HepG2 (cell line): Measurements from ENCODE around the gene ZAR1L. TPM values are rescaled to one million over a fixed set of nuclear protein-coding genes. Genes with fewer than 3 reads are reported as not detected.

Experiments
- HMG20A ChIP-seq: IDR thresholded peaks from 2 replicates; pipeline ENCODE4 v1.6.1; 2016; ENCODE audit warnings: borderline replicate concordance
- MYC ChIP-seq: sonication (generic); formaldehyde crosslinking; IDR thresholded peaks from 2 replicates; pipeline ENCODE4 v1.9.0; 2021; ENCODE audit warnings: missing genetic modification reagents, borderline replicate concordance
- PTBP1 ChIP-seq: fragments of 200-400 bp; formaldehyde crosslinking; IDR thresholded peaks from 2 replicates; pipeline ENCODE4 v1.6.1; 2018; ENCODE audit warnings: low read length, low read depth; ENCODE audit not compliant: poor library complexity, severe bottlenecking
- RAD21 ChIP-seq: fragments of 450-650 bp; formaldehyde crosslinking; IDR thresholded peaks from 2 replicates; pipeline ENCODE4 v1.5.0; 2020; ENCODE audit warnings: mild to moderate bottlenecking
- RFXANK ChIP-seq: IDR thresholded peaks from 2 replicates; pipeline ENCODE4 v1.6.1; 2016
- SALL1 ChIP-seq: sonication (generic); formaldehyde crosslinking; IDR thresholded peaks from 2 replicates; pipeline ENCODE4 v1.8.0; 2022; ENCODE audit warnings: mild to moderate bottlenecking, missing genetic modification reagents
- ZBTB21 ChIP-seq: sonication (generic); formaldehyde crosslinking; IDR thresholded peaks from 2 replicates; pipeline ENCODE4 v1.4.0; 2020; ENCODE audit warnings: missing genetic modification reagents
- ZFP36L1 ChIP-seq: sonication (generic); formaldehyde crosslinking; IDR thresholded peaks from 2 replicates; pipeline ENCODE4 v1.8.0; 2022; ENCODE audit warnings: mild to moderate bottlenecking, missing genetic modification reagents, moderate library complexity
- ZNF263 ChIP-seq: sonication (generic); formaldehyde crosslinking; IDR thresholded peaks from 2 replicates; pipeline ENCODE4 v1.4.0; 2020; ENCODE audit warnings: missing genetic modification reagents
- ZNF335 ChIP-seq: sonication (generic); formaldehyde crosslinking; IDR thresholded peaks from 2 replicates; pipeline ENCODE4 v1.4.0; 2020; ENCODE audit warnings: missing genetic modification reagents
- ZNF550 ChIP-seq: sonication (generic); formaldehyde crosslinking; IDR thresholded peaks from 2 replicates; pipeline ENCODE4 v1.4.0; 2020; ENCODE audit warnings: mild to moderate bottlenecking, missing genetic modification reagents, borderline replicate concordance
- ZNF616 ChIP-seq: sonication (generic); formaldehyde crosslinking; IDR thresholded peaks from 2 replicates; pipeline ENCODE4 v1.5.0; 2020; ENCODE audit warnings: low read depth, mild to moderate bottlenecking, missing genetic modification reagents
- ZNF790 ChIP-seq: sonication (generic); formaldehyde crosslinking; IDR thresholded peaks from 2 replicates; pipeline ENCODE4 v1.8.0; 2022; ENCODE audit warnings: missing genetic modification reagents, mild to moderate bottlenecking, borderline replicate concordance
- polyA plus RNA-seq, 8 experiments: library from polyadenylated mRNA; depleted of rRNA in 3 of 8; stranded (reverse) in 7 of 8; unstranded in 1 of 8; fragments of >200 nt; fragmentation: Illumina TruSeq in 4 of 8; extraction: Trizol in 4 of 8; gene quantifications; 2 replicates each; pipeline versions ENCODE4 v1.2.1 to v1.2.3, GENCODE V29; 2011 to 2016; ENCODE audit warnings: low read depth in 4 of 8, missing spikeins in 1 of 8, mixed read lengths in 1 of 8; ENCODE audit not compliant: insufficient read depth in 1 of 8
- total RNA-seq, 5 experiments: library from RNA; depleted of rRNA; stranded (reverse); fragments of >200 nt; fragmentation: Illumina TruSeq; extraction: Trizol; gene quantifications; 2 replicates each; pipeline ENCODE4 v1.2.3, GENCODE V29; 2016; ENCODE audit warnings: low read depth in 1 of 5
- TF ChIP-seq, protein P1 (sequence below): sonication (generic); formaldehyde crosslinking; IDR thresholded peaks from 2 replicates; pipeline ENCODE4 v1.5.1; 2020; ENCODE audit warnings: mild to moderate bottlenecking, missing genetic modification reagents, borderline replicate concordance
- TF ChIP-seq, protein P2 (sequence below): sonication (generic); formaldehyde crosslinking; IDR thresholded peaks from 2 replicates; pipeline ENCODE4 v1.9.0; 2022; ENCODE audit warnings: low read depth, missing genetic modification reagents
- TF ChIP-seq, protein P3 (sequence below): sonication (generic); formaldehyde crosslinking; IDR thresholded peaks from 2 replicates; pipeline ENCODE4 v1.5.0; 2020; ENCODE audit warnings: mild to moderate bottlenecking, missing genetic modification reagents
- TF ChIP-seq, protein P4 (sequence below), 2 experiments: sonication (generic) in 1 of 2; formaldehyde crosslinking in 1 of 2; IDR thresholded peaks; 2 replicates each; pipeline versions ENCODE4 v1.5.1 to v1.6.1; 2011 to 2020; ENCODE audit warnings: borderline replicate concordance in 1 of 2, low read depth in 1 of 2, low read length in 1 of 2, mild to moderate bottlenecking in 1 of 2, missing genetic modification reagents in 1 of 2, moderate library complexity in 1 of 2

The ZAR1L gene
- total and polyA plus RNA-seq, 2 of the 13 experiments (the other 11 are each of a cell fraction or from before 2014, with no cell fraction given): 0.09 TPM; not detected in 1

DNA sequence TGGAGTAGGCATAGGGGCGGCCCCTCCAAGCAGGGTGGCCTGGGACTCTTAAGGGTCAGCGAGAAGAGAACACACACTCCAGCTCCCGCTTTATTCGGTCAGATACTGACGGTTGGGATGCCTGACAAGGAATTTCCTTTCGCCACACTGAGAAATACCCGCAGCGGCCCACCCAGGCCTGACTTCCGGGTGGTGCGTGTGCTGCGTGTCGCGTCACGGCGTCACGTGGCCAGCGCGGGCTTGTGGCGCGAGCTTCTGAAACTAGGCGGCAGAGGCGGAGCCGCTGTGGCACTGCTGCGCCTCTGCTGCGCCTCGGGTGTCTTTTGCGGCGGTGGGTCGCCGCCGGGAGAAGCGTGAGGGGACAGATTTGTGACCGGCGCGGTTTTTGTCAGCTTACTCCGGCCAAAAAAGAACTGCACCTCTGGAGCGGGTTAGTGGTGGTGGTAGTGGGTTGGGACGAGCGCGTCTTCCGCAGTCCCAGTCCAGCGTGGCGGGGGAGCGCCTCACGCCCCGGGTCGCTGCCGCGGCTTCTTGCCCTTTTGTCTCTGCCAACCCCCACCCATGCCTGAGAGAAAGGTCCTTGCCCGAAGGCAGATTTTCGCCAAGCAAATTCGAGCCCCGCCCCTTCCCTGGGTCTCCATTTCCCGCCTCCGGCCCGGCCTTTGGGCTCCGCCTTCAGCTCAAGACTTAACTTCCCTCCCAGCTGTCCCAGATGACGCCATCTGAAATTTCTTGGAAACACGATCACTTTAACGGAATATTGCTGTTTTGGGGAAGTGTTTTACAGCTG lies at the start of gene ZAR1L, which contains the start of gene BRCA2 (continued):
- TF ChIP-seq, protein P1, sequence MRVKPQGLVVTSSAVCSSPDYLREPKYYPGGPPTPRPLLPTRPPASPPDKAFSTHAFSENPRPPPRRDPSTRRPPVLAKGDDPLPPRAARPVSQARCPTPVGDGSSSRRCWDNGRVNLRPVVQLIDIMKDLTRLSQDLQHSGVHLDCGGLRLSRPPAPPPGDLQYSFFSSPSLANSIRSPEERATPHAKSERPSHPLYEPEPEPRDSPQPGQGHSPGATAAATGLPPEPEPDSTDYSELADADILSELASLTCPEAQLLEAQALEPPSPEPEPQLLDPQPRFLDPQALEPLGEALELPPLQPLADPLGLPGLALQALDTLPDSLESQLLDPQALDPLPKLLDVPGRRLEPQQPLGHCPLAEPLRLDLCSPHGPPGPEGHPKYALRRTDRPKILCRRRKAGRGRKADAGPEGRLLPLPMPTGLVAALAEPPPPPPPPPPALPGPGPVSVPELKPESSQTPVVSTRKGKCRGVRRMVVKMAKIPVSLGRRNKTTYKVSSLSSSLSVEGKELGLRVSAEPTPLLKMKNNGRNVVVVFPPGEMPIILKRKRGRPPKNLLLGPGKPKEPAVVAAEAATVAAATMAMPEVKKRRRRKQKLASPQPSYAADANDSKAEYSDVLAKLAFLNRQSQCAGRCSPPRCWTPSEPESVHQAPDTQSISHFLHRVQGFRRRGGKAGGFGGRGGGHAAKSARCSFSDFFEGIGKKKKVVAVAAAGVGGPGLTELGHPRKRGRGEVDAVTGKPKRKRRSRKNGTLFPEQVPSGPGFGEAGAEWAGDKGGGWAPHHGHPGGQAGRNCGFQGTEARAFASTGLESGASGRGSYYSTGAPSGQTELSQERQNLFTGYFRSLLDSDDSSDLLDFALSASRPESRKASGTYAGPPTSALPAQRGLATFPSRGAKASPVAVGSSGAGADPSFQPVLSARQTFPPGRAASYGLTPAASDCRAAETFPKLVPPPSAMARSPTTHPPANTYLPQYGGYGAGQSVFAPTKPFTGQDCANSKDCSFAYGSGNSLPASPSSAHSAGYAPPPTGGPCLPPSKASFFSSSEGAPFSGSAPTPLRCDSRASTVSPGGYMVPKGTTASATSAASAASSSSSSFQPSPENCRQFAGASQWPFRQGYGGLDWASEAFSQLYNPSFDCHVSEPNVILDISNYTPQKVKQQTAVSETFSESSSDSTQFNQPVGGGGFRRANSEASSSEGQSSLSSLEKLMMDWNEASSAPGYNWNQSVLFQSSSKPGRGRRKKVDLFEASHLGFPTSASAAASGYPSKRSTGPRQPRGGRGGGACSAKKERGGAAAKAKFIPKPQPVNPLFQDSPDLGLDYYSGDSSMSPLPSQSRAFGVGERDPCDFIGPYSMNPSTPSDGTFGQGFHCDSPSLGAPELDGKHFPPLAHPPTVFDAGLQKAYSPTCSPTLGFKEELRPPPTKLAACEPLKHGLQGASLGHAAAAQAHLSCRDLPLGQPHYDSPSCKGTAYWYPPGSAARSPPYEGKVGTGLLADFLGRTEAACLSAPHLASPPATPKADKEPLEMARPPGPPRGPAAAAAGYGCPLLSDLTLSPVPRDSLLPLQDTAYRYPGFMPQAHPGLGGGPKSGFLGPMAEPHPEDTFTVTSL (CRISPR knock-in tag): 0 out of 2 replicates have a peak, but pooled peaks have one; percentile 19
- TF ChIP-seq ZNF335 (CRISPR knock-in tag): no peak; the same call in 1 of the 2 replicates
- TF ChIP-seq, protein P2, sequence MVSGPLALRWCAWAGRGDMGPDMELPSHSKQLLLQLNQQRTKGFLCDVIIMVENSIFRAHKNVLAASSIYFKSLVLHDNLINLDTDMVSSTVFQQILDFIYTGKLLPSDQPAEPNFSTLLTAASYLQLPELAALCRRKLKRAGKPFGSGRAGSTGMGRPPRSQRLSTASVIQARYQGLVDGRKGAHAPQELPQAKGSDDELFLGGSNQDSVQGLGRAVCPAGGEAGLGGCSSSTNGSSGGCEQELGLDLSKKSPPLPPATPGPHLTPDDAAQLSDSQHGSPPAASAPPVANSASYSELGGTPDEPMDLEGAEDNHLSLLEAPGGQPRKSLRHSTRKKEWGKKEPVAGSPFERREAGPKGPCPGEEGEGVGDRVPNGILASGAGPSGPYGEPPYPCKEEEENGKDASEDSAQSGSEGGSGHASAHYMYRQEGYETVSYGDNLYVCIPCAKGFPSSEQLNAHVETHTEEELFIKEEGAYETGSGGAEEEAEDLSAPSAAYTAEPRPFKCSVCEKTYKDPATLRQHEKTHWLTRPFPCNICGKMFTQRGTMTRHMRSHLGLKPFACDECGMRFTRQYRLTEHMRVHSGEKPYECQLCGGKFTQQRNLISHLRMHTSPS (CRISPR knock-in tag): no peak
- TF ChIP-seq, protein P3, sequence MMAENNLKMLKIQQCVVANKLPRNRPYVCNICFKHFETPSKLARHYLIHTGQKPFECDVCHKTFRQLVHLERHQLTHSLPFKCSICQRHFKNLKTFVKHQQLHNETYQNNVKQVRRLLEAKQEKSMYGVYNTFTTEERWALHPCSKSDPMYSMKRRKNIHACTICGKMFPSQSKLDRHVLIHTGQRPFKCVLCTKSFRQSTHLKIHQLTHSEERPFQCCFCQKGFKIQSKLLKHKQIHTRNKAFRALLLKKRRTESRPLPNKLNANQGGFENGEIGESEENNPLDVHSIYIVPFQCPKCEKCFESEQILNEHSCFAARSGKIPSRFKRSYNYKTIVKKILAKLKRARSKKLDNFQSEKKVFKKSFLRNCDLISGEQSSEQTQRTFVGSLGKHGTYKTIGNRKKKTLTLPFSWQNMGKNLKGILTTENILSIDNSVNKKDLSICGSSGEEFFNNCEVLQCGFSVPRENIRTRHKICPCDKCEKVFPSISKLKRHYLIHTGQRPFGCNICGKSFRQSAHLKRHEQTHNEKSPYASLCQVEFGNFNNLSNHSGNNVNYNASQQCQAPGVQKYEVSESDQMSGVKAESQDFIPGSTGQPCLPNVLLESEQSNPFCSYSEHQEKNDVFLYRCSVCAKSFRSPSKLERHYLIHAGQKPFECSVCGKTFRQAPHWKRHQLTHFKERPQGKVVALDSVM (CRISPR knock-in tag): no peak
- no peak for TF ChIP-seq ZNF616 (CRISPR knock-in tag)
- peak; percentile 90 for TF ChIP-seq MYC (CRISPR knock-in tag)
- TF ChIP-seq, protein P4, sequence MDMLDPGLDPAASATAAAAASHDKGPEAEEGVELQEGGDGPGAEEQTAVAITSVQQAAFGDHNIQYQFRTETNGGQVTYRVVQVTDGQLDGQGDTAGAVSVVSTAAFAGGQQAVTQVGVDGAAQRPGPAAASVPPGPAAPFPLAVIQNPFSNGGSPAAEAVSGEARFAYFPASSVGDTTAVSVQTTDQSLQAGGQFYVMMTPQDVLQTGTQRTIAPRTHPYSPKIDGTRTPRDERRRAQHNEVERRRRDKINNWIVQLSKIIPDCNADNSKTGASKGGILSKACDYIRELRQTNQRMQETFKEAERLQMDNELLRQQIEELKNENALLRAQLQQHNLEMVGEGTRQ (IDR thresholded peaks at IDR 0.05; ENCODE audit: low read depth, low read length): peak; percentile 94
- TF ChIP-seq, protein P4 (CRISPR knock-in tag; IDR thresholded peaks at IDR 0.05; ENCODE audit: borderline replicate concordance): peak; percentile 99; the same call in 1 of the 2 replicates
- no peak for TF ChIP-seq ZFP36L1 (CRISPR knock-in tag)
- 0 out of 2 replicates have a peak, but pooled peaks have one; percentile 31 for TF ChIP-seq ZNF790 (CRISPR knock-in tag)
- TF ChIP-seq PTBP1: no peak
- TF ChIP-seq HMG20A (CRISPR knock-in tag): no peak
- no peak for TF ChIP-seq ZNF263 (CRISPR knock-in tag)
- 0 out of 2 replicates have a peak, but pooled peaks have one; percentile 4 for TF ChIP-seq RAD21 (CRISPR knock-in tag)
- no peak for TF ChIP-seq ZNF550 (CRISPR knock-in tag)
- no peak for TF ChIP-seq ZBTB21 (CRISPR knock-in tag)
- no peak for TF ChIP-seq RFXANK (CRISPR knock-in tag)
- TF ChIP-seq SALL1 (CRISPR knock-in tag): peak; percentile 71
